Nephron (organoid): ENCODE results near the gene GCK.

Source experiments
- H3K27ac Mint-ChIP-seq, 3 experiments: 2 replicates each; pipeline ENCODE4 v1.8.0; 2020; ENCODE audit warnings: mixed read lengths in 3 of 3, mild to moderate bottlenecking in 2 of 3, moderate library complexity in 1 of 3
- H3K27me3 Mint-ChIP-seq: 2 replicates; pipeline ENCODE4 v1.8.0; 2021; ENCODE audit warnings: low read depth, mild to moderate bottlenecking, moderate library complexity, mixed read lengths
- H3K36me3 Mint-ChIP-seq: 2 replicates; pipeline ENCODE4 v1.8.0; 2020; ENCODE audit warnings: low read depth, mixed read lengths
- H3K4me1 Mint-ChIP-seq: 2 replicates; pipeline ENCODE4 v1.8.0; 2020; ENCODE audit warnings: mixed read lengths
- H3K4me3 Mint-ChIP-seq, 3 experiments: 2 replicates each; pipeline ENCODE4 v1.8.0; 2020; ENCODE audit warnings: mild to moderate bottlenecking in 3 of 3, mixed read lengths in 3 of 3, moderate library complexity in 2 of 3
- H3K9me3 Mint-ChIP-seq: 2 replicates; pipeline ENCODE4 v1.8.0; 2020; ENCODE audit warnings: mixed read lengths
- TF ChIP-seq, protein P1 (sequence below), 3 experiments: fragments of 200-600 bp; sonication (generic); IDR thresholded peaks; one replicate each; pipeline ENCODE4 v1.5.0; 2021; ENCODE audit warnings: antibody characterized with exemption in 3 of 3; ENCODE audit not compliant: unreplicated experiment in 3 of 3

The GCK gene

DNA sequence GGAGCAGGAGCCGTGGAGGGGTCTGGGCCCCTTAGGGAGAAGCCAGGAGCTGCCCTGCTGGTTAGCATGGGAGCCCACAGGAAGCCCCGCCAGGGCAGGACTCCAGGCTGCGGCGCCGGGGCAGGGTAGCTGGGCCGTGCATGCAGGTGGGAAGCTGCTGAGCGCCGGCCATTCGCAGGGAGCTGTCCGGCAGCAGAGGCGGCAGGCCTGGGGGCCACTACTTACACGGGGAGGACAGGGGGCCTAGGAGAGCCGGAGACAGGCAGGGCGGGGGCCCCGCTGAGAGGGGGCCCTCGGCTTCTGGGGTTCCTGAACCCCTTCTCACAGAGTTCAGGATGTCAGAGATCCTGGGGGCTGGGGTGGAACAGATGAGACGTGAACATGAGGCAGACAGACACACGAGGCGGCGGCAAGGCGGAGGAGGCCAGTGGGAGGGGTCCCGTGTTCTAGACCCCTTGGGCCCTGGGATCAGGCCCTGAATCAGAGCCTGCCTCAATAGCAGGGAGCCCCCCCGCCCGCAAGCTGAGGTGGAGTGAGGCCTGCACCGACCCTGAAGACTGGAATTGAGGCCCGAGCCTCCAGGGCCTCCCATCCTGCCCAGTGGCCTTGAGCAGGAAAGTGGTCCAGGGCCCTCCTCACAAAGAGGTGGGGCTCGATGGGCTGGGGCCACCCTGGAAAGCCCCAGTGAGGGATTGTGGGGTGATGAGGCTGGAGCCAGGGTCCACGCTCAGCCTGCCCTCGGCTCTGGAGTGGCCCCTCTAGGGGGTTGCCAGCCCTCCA is 39.5 kb upstream of the GCK start:
- no peaks in the 10 kb centered on the region for H3K9me3 Mint-ChIP-seq
- H3K4me3 Mint-ChIP-seq = no peak overlapping the region
- peaks cover under 1% of the 10 kb centered on the region for H3K27me3 Mint-ChIP-seq
- peaks cover 13% of the 10 kb centered on the region for H3K4me1 Mint-ChIP-seq
- no peak overlapping the region for H3K27ac Mint-ChIP-seq
- no peaks in the 10 kb centered on the region for H3K36me3 Mint-ChIP-seq
- TF ChIP-seq, protein P1, sequence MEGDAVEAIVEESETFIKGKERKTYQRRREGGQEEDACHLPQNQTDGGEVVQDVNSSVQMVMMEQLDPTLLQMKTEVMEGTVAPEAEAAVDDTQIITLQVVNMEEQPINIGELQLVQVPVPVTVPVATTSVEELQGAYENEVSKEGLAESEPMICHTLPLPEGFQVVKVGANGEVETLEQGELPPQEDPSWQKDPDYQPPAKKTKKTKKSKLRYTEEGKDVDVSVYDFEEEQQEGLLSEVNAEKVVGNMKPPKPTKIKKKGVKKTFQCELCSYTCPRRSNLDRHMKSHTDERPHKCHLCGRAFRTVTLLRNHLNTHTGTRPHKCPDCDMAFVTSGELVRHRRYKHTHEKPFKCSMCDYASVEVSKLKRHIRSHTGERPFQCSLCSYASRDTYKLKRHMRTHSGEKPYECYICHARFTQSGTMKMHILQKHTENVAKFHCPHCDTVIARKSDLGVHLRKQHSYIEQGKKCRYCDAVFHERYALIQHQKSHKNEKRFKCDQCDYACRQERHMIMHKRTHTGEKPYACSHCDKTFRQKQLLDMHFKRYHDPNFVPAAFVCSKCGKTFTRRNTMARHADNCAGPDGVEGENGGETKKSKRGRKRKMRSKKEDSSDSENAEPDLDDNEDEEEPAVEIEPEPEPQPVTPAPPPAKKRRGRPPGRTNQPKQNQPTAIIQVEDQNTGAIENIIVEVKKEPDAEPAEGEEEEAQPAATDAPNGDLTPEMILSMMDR (IDR thresholded peaks at IDR 0.05; ENCODE audit: unreplicated experiment in 3 of 3) = no peak

DNA sequence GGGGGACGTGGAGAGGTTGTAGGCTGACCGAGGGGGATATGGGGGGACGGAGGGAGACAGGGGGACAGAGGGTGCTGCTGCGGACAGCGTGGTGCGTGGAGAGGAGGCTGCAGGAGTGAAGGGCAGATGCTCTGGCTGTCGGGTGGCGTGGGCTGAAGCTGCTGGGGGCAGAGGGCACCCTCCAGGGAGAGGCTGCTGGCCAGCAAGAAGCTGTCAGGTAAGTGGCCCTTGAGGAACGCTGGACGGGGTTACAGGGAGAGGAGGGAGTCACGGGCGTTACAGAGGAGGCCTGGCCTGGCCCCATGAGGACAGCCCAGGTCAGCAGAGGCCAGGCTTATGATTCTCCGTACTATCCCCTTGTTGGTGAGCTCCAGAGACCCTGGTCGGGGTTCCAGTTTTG is 38.7 kb upstream of the GCK start:
- Mint-ChIP-seq H3K27me3 (peaks cover 8% of the 10 kb centered on the region), H3K36me3 (no peaks in the 10 kb centered on the region), H3K4me3 (no peak overlapping the region), H3K27ac (no peak overlapping the region), H3K4me1 (peaks cover 16% of the 10 kb centered on the region), H3K9me3 (no peaks in the 10 kb centered on the region)
- TF ChIP-seq, protein P1 (IDR thresholded peaks at IDR 0.05; ENCODE audit: unreplicated experiment in 3 of 3) = no peak

DNA sequence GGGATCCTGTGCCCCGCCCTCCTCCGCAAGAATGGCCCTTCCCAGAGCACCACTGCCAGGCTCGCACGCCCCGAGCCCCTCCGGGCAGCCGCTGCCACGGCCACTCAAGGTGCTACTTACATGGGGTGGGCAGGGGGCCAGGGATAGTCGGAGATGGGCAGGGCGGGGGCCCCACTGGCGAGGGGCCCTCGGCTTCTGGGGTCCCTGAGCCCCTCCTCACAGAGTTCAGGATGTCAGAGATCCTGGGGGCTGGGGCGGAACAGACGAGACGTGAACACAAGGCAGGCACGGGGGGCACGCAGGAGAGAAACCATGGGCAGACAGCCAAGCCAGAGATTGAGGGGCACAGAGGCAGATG is 37.1 kb upstream of the GCK start:
- Mint-ChIP-seq H3K27ac (peak overlapping the region in 1 of 3 experiments; percentile 23), H3K9me3 (no peaks in the 10 kb centered on the region), H3K36me3 (no peaks in the 10 kb centered on the region), H3K4me3 (no peak overlapping the region), H3K27me3 (peaks cover 11% of the 10 kb centered on the region), H3K4me1 (peaks cover 21% of the 10 kb centered on the region)
- TF ChIP-seq, protein P1 (IDR thresholded peaks at IDR 0.05; ENCODE audit: unreplicated experiment in 3 of 3) = no peak

GRCh38 chr7:44225566-44226395 is 36.5 kb upstream of the GCK start:
- no peaks in the 10 kb centered on the region for H3K9me3 Mint-ChIP-seq
- peaks cover 11% of the 10 kb centered on the region for H3K27me3 Mint-ChIP-seq
- no peaks in the 10 kb centered on the region for H3K36me3 Mint-ChIP-seq
- H3K4me1 Mint-ChIP-seq = peaks cover 21% of the 10 kb centered on the region
- TF ChIP-seq, protein P1 (IDR thresholded peaks at IDR 0.05; ENCODE audit: unreplicated experiment in 3 of 3) = no peak
- peak overlapping the region in 1 of 3 experiments; percentile 23 for H3K27ac Mint-ChIP-seq
- no peak overlapping the region for H3K4me3 Mint-ChIP-seq

GRCh38 chr7:44224974-44225565 is 35.8 kb upstream of the GCK start:
- TF ChIP-seq, protein P1 (IDR thresholded peaks at IDR 0.05; ENCODE audit: unreplicated experiment in 3 of 3) = no peak

More at GRCh38 chr7:44224974-44225565, 35.8 kb upstream of the GCK start:
- Mint-ChIP-seq H3K9me3 (no peaks in the 10 kb centered on the region), H3K36me3 (no peaks in the 10 kb centered on the region), H3K27me3 (peaks cover 11% of the 10 kb centered on the region), H3K4me3 (no peak overlapping the region), H3K27ac (no peak overlapping the region), H3K4me1 (peaks cover 21% of the 10 kb centered on the region)
